Activated gamma-delta T cell treated with Interleukin-2 at 50 U/mL for 16 hours (primary cell): Measurements from ENCODE around the gene NFU1.

ENCODE experiments used
- DNase-seq: peaks from one replicate; pipeline ENCODE4 v3.0.0-alpha.2; 2020

Gene NFU1

DNA sequence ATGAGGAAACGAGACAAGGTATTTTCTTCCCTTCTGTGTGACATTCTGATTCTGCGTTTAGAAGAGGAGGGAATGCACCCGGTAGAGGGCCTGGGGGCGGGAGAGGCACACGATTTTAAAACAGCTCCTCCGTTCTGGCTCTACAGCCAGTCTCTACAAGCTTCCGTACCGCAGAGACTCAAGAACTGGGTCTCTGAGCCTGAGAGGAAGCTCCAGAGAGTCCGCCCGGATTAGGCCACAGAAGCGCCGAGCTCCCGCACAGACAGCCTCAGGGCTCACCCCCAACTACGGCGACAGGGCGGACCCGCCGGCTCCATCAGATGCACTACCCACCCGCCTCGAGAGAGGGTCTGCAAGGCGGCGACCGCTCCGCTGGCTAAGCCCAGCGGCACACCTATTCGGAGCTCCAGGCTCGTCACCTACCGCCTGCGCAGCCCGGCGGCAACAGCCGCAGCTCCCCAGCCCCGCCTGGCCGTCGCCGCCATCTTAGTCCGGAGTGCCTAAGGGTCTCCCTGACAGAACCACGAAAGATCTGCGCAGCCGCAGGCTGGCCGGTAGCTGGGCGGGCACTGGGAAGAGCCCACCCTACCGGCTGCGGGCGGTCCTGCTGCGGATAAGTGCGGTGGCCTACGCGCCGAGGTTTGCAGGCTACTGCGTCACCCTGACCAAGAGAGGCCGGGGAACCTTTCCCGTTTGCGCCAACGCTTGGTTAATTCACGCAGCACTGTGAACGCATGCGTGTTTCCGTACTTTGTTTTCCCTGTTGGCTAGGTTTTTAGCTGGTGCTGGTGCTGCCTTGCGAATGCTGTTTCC lies at the start of gene NFU1:
Gene NFU1 (minus strand): TSS at position 498 of the 813 bp plus-strand sequence. CDS start 13 bp downstream, at position 485.
- DNase-seq = peak; percentile 86

DNA sequence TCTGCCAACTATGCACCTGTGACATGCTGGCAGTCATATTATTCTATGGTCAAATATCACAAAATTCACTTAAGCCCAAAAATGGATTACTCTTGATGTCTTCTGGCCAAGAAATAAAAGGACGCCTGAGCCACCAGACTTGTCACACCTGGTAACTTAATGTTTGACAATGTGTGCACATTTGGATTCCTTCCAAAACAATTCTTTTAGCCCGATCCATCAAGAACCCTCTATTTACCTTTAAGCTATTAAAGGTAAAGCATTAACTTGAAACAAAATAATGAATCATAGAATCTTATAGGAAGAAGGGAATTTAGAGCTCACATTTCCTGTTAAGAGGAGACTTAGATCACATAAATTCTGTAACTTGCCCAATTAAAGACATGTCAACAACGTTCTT lies 46.5 kb upstream of the NFU1 start:
- no peak for DNase-seq

DNA sequence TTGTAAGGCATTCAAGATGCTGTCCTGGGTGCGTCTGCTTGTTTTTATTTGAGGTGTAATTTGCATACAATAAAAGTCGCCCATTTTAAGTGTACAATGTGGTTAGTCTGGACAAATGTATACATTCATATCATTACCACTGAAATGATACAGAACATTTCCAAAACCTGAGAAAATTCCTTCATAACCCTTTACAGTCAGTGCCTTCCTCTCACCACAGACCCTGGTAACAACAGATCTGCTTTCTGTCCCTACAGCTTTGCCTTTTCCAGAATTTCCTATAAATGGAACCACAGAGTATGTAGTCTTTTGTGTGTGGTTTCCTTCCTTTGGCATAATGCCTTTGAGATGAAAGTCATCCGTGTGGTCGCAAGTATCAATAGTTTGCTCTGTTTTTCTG lies 45.8 kb upstream of the NFU1 start:
- DNase-seq = no peak

DNA sequence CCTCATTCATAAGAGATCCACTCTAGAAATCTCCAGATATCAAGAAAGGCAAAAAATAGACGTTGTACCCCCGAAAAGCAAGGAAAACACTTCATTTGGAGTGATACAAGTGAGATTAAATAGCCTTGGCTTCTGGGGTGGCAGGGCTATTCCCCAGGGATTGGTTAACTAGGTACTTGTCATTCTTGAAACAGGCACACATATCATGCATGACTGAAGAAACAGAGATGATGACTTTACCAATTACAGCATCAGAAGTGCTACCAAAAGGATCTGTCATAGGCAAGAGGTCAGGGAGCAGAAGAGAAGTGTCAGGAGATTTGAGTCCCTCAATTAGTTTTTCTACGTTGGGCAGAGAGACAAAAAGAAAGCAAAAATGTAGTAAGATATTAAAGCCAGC lies 45.2 kb upstream of the NFU1 start:
- no peak for DNase-seq

DNA sequence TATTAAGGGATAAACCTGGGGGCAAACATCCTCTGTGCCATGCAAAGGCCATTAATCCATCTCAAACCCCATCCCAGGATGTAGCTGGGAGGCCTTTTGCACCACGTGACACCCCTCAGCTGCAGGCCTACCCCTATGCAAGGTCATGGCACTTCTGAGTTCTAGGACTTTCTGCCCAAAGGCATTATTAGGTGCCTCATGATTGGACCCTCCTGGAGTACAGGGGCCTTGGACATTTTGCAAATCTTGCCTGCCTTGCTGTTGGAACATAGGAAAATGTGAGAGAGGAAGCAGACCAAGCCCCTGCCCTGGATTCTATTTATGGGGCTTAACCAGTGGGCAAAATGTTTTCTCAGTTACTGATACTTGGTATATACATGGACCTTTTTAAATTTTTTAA lies 44.2 kb upstream of the NFU1 start:
- DNase-seq = no peak

DNA sequence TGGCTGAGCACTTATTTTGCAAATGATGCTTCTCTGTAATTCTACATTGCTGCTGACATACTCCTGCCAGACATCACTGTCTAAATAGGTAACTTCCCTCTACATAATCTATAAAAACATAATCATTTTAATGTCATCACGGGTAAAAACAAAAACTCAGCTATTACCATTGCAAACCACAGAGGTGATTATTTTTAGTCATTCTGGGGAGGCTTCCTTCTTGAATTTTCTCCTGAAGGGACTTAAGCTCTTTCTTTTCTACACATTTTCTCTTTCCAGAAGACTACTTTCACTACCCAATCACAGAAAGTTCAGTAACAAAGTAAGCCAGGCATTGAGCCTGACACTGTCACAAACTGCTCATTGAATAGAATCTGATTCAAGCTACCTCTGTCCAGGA lies 40.4 kb upstream of the NFU1 start:
- no peak for DNase-seq

DNA sequence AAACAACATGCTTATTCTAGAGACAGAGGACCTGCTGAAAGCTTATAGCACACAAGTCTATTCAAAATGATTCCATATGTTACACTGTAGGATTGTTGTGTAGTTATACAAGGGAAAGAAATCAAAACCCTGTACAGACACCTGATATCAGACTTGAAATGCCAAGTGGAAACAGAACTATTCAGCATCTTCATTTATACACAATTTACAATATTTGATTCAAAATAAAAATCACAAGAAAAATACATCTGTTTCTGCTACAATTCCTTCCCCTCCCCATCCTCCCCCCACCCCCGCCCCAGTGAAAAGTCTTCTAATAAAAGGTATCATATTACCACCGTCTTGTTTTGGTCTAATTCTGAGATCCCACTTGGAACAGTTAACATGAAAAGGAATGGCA lies 37.5 kb upstream of the NFU1 start:
- DNase-seq = no peak

DNA sequence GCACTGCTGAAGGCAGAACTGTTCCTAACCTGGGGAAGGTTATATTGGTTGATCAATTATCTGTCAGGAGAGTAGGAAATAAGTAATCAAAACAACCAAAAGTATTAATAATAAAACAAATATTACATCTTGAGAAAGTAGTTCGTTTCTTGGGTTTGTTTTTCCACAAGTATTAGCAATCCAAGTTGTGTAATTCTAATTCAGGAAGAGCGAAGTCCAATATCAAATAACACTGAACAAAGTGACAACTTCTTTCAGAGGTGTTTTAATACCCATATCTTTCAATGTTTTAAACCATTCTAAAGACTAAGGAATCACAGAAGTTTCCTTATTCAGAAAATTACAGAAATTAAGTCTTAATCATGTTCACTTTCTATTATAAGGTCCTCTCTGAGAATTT lies 34.6 kb upstream of the NFU1 start:
- no peak for DNase-seq

DNA sequence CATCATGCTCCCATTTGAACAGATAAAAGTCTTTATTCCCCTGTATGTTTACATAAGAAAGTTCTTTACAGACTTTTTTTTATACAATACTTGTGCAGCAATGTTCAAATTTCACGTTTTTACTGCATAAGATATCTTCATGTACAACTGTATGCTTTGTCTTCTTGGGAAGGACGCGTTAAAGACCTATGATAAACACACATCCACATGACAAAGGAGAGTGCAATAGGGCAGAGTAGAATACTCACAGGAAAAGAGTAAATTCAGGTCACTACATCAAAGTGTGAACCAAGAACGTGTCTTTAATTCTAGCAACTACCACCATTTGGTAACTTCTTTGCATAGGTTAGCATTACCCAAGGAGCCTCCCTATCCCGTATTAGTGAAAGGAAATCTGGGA lies 33.7 kb upstream of the NFU1 start:
- no peak for DNase-seq

DNA sequence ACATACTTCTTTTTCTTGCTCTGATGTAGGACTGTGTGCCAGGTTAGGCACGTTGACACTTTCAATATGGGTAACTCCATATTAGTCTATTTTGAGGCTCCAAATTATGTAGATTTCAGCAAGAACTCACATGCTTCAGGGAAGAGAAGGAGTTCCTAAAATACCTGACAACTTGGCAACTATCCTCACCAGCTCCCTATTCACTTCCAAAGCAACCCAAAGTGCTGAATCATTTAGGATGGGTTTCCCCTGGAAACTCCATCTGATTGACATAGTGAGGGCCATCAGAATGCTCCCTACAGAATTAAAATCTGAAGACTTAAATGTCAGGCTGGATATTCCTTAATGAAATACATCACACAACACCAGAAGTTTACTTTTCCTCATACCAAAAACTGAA lies 32.5 kb upstream of the NFU1 start:
- DNase-seq = no peak

DNA sequence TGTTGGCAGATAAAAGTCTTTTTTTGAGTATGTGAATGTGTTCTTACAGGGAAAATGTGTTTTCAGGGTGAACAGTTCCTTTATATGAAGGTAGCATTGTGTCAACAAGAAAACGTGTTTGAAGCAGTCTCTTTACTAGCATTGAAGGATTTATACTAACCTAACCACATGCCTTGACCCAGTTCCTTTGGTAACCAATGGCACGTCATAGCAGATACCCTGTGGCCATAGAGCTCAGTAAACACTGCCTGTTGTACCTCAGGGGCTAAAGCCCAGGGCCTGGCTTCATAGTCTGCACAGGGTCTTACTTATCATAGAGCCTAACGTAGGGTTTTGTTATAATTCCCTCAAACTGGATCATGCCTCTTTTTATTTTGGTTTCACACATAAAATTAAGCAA lies 32.1 kb upstream of the NFU1 start:
- no peak for DNase-seq

DNA sequence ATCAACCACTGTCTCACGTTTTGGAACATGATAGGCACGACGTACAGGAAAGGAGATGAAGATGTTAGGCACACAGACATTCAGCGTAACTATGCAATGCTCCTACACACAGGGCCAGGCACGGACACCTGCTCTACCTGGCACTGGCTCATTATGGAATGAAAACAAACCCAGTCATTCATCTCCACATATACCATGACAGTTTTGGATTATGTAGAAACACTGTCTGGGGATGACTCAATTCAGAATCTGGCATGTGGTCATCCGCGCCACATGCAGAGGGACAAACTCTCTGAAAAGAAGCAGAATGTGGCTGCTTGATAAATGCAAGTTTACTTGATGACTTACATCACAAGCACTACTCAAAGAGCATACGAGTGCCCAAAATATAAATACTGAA lies 29.5 kb upstream of the NFU1 start:
- no peak for DNase-seq

DNA sequence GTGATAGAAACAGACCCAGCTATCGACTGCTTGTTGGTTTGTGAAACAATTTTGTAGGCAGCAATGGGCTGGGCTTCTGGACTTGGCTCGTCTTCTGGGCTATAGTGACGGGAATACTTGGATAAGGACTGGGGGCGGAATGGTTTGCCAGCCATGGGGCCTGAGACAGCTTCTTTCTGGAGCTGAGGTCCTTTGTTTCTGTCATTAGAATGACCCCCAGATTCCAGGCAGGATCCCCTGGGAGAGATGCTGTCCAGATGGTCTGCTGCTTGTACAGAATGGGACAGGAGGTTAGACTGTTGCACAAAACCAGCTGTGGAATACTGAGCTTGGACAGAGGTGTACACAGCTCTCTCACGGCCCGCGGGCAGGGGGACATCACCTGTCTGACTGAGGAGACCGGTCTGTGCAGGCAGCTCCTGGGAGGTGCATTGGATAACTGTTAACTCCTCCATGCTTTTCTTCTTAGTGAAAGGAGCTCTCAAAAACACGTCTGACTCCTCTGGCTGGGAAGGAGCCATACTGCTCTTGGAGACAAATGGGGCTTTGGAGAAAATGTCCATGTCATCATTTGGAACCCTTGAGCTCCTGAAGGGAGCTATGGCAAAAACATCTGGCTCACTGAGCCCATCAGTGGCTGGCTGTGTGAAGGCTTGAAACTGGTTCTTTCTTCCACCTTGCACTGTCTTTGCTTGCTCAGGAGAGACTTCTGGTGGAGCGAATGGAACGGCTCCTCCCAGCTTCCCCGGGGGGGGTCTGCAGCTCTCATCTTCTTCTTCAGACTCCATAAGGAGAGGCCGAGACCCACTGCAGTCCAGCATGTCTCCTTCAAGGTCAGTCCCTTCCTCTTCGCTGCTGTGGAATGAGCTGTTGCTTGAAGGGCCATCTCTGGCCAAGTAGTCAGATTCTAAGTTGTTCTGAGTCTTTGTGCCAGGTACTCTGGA lies 28.6 kb upstream of the NFU1 start:
- no peak for DNase-seq

DNA sequence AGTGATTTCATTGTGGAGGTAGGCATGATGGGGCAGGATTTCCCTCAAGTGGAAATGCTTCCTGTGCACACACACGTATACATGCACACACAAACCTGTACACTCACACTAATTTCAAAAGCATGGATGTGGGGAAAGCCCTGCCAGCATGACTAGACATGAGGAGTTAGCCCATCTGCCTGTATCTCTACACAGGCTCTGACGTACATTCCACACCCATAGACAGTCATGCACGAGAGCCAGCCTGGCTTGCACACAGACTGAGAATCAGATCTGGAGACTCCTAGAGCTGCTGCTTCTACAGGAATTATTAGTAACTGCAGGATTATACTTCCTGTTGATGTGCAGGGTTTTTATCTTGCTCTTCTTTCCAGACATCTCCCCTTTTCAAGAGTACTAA lies 27.3 kb upstream of the NFU1 start:
- DNase-seq = no peak

DNA sequence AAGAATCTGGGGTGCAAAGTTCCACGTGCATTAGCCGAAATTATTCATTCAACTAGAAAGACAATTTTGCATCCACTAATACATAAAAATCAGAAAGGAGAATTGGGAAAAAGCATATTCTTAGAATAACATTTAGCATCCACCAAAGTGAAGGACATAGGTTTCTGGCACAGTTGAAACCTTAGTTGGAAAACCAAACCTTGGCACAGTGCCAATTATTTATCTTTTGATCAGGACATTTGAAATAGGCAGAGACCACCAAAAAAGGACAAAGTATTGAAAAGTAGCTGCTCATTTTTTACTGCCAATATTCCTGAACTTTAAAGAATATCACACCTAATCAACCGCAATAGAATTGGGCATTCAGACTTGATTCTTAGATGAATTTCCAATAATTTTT lies 25.5 kb upstream of the NFU1 start:
- no peak for DNase-seq

DNA sequence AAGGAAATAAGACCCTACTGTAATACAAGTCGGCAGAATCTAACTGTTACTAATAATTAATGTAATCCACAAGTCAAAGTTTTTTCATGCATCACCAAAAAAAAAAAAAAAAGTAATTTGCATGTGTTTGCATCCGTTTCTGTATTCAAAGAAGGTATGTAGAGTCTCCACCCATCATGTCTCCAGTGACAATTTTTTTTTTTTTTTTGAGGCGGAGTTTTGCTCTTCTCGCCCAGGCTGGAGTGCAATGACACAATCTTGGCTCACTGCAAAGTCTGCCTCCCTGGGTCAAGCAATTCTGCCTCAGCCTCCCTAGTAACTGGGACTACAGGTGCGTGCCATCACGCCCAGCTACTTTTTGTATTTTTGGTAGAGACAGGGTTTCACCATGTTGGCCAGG lies 24.2 kb upstream of the NFU1 start:
- no peak for DNase-seq

DNA sequence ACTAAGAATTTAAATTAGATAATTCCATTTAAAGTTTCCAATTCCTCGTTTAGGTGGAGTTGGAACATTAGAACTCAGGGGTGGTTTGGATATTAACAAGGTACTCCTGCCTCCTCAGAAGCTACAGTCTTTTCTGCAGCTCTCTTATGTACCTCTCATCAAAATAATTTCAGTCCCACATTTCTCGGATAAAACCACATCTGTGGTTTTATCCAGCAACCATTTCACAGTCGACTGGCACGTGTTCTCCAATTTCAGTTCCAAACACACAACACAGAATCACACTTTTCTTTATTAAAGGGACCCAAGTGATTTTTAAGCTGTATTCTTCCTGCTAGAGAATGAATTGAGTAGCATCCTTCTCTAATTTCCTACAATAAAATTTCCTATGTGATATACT lies 22.7 kb upstream of the NFU1 start:
- DNase-seq = no peak

DNA sequence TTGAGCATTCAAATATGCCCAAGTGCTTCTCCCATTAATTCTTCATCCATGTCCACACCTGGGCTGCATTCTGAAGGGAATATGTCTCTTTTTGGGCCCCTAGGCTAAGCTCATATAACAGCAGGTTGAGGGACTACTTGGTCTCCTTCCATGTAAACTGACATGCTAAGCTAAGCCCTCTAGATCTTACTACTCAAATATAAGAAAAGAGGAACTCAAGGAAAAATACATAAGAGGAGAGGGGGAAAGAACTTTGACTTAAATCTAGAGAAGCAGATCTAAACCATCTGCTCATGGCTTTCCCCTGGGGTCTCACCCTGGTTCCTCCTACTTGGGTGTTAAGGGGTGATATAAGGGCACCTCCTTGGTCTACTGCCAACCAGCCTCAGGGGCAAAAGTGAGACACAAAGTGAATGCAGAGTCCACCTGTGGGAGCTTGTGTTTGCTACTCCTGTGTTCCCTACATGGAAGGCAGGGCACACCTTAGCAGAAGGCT lies 19.8 kb upstream of the NFU1 start:
- no peak for DNase-seq

DNA sequence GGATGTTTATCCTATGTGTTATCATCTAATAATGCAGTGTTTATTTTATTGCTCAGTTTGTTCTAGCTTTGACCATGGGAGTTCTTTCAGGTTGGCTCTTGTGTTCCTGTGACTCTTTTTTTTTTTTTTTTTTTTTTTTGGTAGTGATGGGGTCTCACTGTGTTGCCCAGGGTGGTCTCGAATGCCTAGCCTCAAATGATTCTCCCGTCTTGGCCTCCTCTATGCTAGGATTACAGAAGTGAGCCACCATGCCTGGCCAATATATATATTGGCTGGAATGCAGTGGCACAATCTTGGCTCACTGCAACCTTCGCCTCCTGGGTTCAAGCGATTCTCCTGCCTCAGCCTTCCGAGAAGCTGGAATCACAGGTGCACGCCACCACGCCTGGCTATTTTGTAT lies 18.9 kb upstream of the NFU1 start:
- no peak for DNase-seq

DNA sequence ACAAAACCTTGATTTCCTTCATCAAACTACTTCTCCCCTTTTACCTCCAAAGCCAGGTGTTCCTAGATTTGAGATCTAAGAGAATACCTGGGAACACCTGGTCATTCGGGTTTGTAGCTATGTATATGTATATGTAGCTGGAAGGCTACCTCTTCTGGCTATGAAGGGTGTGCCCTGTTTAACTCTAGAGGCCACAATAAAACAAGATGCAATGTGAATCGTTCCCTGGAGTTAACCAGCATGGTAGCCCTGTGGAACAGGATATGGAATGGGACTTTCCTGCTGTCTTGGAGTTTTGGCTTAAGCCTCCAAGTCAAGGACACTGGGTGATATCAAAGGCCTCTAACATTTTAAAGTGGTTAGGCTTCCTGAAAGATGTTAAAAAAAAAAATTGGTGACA lies 17.7 kb upstream of the NFU1 start:
- no peak for DNase-seq

DNA sequence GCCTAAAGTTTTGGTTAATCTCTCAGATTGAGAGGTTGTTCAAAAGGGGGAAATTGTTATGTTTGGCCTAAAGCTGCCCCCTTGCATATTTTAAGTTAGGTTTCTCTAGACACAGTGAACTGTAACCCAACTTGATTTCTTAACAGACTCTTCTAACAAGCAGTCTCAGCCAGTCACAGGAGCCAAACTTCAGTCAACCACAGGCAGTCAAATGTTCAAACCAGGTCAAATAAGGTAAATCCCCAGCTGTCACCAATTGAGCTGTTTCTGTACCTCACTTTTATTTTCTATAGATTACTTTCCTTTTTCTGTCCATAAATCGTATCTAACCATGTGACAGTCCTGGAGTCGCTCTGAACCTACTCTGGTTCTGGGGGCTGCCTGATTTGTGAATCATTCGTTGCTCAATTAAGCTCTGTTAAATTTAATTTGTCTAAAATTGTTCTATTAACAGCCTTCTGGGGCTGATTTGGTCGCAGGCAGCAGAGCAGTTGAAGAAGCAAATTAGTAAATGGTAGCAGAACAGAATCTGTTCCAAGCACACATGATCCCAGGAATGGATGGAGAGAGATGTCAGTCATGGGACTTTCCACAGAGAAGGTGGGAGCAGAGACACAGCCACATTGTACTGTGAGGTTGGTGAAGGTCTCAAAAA lies 16.4 kb upstream of the NFU1 start:
- DNase-seq = no peak

DNA sequence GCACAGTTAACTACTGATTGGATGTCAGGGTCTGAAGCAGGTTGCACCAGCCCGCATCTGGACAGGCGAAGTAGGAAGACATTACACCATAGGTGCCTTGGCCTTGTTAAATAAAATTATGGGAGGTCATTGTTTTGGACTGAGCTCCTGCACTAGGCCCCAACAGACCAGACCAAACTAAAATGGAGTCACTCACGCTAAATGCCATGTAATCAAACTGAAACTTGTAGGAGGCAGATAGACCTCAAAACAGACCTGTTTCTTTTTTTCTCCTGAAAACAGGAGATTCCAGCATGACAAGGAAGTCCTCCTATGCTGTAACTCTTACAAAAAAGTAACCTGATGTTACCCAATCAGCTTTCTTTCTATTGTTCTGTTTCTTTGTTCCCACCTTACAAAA lies 15.5 kb upstream of the NFU1 start:
- DNase-seq = no peak

DNA sequence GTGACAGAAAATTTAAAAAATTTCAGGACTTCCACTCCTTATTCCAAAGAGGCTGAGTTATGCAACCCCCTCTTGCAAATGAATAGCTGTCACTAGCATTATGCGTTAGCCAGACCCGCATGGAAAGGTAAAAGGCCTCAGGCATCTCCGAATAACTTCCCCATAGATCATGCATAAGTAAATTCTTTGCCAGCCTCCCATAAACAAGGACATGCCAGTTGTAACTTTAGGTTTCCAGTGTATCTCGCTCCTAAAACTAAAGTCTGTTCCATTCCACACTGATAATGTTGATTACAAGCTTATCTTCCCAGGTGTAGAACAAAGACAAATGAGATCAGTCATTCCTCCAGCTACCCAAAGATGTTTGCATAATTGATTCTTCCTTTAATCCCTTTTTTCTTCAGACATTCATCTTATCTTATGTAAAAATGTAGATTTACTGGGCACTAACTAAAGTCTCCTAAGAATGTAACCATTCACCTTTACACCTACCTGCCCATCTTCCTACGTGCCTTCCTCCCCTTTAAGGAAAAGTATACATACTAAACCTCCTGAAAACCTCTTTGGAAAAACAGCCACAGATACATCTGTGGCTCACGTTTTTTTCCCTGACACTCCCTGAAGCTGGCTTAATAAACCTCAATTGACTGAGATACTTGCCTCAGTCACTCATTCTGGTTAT lies 13.6 kb upstream of the NFU1 start:
- DNase-seq = no peak
